Left kidney (tissue), 8 donors: ENCODE measurements around the gene LRP3. TPM values are rescaled to one million over a fixed set of nuclear protein-coding genes. Genes with fewer than 3 reads are reported as not detected.
"Not testable (repeated sequence)": the region's sequence is repeated elsewhere in the genome, so short reads cannot be mapped to it uniquely, and the experiment has no call there.

Experiments used
- DNase-seq: peaks from one replicate; pipeline ENCODE4 v3.0.0-alpha.2; 2013
- long read RNA-seq, 8 donors: transcript quantifications; one replicate each; lab custom pipeline, GENCODE V29; 2026
- polyA plus RNA-seq: library from polyadenylated mRNA; unstranded; fragments of 120-200 nt; gene quantifications from one replicate; pipeline ENCODE4 v1.2.1, GENCODE V29; 2013; ENCODE audit not compliant: insufficient read length

The LRP3 gene, protein sequence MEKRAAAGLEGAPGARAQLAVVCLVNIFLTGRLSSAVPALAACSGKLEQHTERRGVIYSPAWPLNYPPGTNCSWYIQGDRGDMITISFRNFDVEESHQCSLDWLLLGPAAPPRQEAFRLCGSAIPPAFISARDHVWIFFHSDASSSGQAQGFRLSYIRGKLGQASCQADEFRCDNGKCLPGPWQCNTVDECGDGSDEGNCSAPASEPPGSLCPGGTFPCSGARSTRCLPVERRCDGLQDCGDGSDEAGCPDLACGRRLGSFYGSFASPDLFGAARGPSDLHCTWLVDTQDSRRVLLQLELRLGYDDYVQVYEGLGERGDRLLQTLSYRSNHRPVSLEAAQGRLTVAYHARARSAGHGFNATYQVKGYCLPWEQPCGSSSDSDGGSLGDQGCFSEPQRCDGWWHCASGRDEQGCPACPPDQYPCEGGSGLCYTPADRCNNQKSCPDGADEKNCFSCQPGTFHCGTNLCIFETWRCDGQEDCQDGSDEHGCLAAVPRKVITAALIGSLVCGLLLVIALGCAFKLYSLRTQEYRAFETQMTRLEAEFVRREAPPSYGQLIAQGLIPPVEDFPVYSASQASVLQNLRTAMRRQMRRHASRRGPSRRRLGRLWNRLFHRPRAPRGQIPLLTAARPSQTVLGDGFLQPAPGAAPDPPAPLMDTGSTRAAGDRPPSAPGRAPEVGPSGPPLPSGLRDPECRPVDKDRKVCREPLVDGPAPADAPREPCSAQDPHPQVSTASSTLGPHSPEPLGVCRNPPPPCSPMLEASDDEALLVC
- 16.3 TPM for polyA plus RNA-seq
- long read RNA-seq, donor 1, transcript LRP3-201 (7 exons, 3,807 nt), result major isoform, 13 of 21 reads
- long read RNA-seq, donor 1, transcript LRP3-203 (3 exons, 3,278 nt), result minor isoform, 8 of 21 reads
- long read RNA-seq, donor 1, partial matches to known transcripts, result 0 of 21 reads
- long read RNA-seq, donor 1, other reads (novel, unspliced or antisense), result 0 of 21 reads
- long read RNA-seq, donor 2, transcript LRP3-201 (7 exons, 3,807 nt), result major isoform, 16 of 28 reads
- long read RNA-seq, donor 2, transcript LRP3-203 (3 exons, 3,278 nt), result minor isoform, 6 of 28 reads
- long read RNA-seq, donor 2, partial matches to known transcripts, result 5 of 28 reads
- long read RNA-seq, donor 2, other reads (novel, unspliced or antisense), result 0 of 28 reads
- long read RNA-seq, donor 3, partial matches to known transcripts, result 0 of 6 reads
- long read RNA-seq, donor 3, other reads (novel, unspliced or antisense), result 0 of 6 reads
- long read RNA-seq, donor 4, partial matches to known transcripts, result 0 of 1 reads
- long read RNA-seq, donor 4, other reads (novel, unspliced or antisense), result 0 of 1 reads
- long read RNA-seq, donor 5, transcript LRP3-201 (7 exons, 3,807 nt), result major isoform, 14 of 22 reads
- long read RNA-seq, donor 5, transcript LRP3-203 (3 exons, 3,278 nt), result minor isoform, 8 of 22 reads
- long read RNA-seq, donor 5, partial matches to known transcripts, result 0 of 22 reads
- long read RNA-seq, donor 5, other reads (novel, unspliced or antisense), result 0 of 22 reads
- long read RNA-seq, donor 6, transcript LRP3-201 (7 exons, 3,807 nt), result major isoform, 17 of 30 reads
- long read RNA-seq, donor 6, transcript LRP3-203 (3 exons, 3,278 nt), result minor isoform, 8 of 30 reads
- long read RNA-seq, donor 6, partial matches to known transcripts, result 0 of 30 reads
- long read RNA-seq, donor 6, other reads (novel, unspliced or antisense), result 5 of 30 reads
- long read RNA-seq, donor 7, transcript LRP3-203 (3 exons, 3,278 nt), result minor isoform, 6 of 25 reads
- long read RNA-seq, donor 7, transcript LRP3-201 (7 exons, 3,807 nt), result major isoform, 19 of 25 reads
- long read RNA-seq, donor 7, partial matches to known transcripts, result 0 of 25 reads
- long read RNA-seq, donor 7, other reads (novel, unspliced or antisense), result 0 of 25 reads
- long read RNA-seq, donor 8, transcript LRP3-201 (7 exons, 3,807 nt), result major isoform, 8 of 11 reads
- long read RNA-seq, donor 8, partial matches to known transcripts, result 0 of 11 reads
- long read RNA-seq, donor 8, other reads (novel, unspliced or antisense), result 0 of 11 reads

DNA sequence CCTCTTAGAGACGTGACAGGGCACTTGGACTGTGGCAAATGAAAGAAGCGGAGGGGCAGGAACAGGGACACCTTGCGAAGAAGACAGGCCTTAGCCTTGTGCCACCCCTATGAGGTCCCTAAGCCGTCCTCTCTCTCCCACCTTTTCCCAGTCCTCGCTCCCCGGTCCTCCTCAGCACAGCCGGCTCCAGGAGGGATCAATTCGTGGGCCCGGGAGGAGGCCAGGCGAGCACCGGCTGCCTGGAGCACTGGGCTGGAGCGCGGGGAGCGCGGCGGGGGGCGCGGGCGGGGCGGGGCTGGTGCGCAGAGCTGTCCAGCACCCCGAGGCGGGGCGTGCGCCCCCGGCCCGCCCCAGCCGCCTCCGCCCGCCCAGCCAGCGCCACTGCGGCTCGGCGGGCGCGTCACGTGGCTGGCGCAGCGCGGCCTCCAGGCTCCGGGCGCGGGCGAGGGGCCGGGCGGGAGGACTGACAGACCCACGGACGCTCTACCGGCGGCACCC is at the start of gene LRP3:
LRP3 (plus strand) TSS at position 466 of the 498 bp plus-strand sequence. CDS start 456 bp downstream, outside the sequence.
- DNase-seq, result no peak

DNA sequence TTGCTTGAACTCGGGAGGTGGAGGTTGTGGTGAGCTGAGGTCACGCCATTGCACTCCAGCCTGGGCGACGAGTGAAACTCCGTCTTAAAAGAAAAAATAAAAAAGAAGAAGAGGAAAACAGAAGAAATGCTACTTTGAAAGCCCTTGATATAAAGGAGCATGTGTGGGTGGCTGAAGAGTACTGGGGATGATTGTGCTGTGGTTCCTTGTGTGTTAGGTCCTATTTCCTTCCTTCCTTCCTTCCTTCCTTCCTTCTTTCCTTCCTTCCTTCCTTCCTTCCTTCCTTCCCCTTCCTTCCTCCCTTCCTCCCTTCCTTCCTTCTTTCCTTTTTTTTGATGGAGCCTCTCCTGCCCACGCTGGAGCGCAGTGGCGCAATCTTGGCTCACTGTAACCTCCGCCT is 47.9 kb upstream of the LRP3 start:
- DNase-seq, result no peak

DNA sequence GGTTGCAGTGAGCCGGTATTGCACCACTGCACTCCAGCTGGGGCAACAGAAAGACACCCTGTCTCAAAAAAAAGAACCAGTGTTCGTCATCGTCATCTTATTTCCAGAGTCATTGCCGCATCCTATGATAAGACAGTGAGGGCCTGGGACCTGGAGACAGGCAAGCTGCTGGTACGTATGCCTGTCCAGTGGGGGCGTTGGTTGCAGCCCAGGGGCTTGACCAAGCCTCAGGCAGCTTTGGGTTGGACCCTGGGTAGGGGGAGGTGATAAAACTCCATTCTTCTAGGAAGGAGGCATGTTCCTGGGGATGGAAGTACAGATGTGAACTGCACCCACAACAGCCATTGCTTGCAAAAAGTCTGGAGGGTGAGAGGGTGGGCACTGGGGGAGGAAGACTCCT is 46.6 kb upstream of the LRP3 start:
- no peak for DNase-seq

DNA sequence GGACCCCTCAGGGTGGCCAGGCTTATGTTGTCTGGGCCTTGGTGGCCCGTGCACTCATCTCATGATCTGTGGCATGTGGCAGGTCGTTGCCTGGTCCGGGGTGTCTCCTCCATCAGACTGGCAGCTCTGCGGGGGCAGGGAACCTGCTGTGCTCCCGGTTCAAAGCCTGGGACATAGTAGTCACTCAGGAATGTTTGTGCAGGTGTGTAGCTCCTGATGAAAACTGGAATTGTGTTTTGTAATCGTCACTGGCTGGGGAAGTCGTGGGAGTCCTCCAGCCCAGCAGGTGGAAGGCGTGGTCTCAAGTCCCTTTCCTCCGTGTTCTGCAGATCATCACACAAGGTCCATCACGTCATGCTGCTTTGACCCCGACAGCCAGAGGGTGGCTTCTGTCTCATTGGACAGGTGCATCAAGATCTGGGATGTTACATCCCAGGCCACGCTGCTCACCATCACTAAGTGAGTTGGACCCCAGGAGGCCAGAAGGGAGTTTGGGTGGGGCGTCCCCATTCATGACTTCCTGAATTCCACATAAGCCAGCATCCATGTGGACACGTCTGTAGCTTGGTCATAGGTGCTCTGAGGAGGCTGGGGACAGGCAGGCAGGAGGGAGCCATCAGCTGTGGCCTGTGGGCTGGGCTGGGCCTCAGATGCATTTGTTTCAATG is 43.1 kb upstream of the LRP3 start:
- no peak for DNase-seq

DNA sequence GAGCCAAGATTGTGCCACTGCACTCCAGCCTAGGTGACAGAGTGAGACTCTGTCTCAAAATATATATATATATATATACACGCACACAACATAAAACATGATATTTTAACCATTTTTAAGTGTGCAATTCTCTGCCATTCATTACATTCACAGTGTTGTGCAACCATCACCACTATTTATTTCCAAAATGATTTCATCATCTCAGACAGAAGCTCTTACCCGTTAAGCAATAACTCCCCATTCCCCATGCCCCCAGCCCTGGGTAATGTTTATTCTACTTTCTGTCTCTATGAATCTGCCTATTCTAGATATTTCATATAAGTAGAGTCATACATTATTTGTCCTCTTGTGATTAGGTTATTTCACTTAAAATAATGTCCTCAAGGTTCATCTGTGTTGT is 42.0 kb upstream of the LRP3 start:
- no peak for DNase-seq

DNA sequence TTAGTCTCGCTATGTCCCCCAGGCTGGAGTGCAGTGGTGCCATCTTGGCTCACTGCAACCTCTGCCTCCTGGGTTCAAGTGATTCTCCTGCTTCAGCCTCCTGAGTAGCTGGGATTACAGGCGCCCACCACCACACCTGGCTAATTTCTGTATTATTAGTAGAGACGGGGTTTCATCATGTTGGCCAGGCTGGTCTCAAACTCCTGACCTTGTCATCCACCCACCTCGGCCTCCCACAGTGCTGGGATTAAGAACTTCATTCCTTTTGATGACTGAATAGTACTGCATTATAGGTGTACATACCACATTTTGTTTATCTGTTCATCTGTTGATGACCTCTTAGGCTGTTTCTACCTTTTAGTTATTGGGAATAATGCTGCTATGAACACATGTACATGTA is 41.5 kb upstream of the LRP3 start:
- not testable (repeated sequence) for DNase-seq

DNA sequence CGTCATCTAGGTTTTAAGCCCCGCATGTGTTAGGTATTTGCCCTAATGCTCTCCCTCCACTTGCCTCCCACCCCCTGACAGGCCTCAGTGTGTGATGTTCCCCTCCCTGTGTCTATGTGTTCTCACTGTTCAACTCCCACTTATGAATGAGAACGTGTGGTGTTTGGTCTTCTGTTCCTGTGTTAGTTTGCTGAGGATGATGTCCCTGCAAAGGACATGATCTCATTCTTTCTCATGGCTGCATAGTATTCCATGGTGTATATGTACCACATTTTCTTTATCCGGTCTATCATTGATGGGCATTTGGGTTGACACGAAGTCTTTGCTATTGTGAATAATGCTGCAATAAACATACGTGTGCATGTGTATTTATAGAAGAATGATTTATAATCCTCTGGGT is 39.8 kb upstream of the LRP3 start:
- not testable (repeated sequence) for DNase-seq

DNA sequence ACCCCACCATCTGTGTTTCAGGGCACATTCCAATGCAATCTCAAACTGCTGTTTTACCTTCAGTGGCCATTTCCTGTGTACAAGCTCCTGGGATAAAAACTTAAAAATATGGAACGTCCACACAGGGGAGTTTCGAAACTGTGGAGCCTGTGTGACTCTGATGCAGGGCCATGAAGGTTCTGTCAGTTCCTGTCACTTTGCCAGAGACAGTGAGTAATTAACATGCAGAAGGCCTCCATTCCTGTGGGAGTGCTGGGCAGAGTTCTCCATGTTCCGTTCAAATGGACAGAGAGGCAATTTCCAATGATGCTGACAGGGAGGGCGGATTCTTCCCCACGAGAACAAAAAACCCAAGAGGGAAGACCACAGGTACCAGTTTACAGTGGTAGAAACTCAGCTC is 37.8 kb upstream of the LRP3 start:
- no peak for DNase-seq

DNA sequence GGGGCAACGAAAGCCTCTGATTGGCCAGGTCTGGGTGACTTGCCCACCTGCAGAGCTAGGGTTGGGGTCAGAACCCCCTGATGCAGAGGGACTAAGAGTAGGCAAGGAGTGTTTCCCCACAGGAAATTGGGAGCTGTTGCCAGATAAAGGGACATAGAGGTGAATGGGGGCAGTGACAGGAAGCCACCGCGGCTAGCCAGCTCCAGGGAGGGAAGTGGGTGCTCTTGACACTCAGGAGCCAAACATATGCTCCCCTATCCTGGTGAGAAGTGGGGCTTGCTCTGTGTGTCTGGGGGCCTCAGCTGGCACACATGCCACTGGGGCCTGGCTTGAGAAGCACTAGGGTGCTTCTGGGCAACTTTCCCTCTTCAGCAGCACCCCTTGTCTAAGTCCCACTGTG is 36.2 kb upstream of the LRP3 start:
- DNase-seq, result no peak

DNA sequence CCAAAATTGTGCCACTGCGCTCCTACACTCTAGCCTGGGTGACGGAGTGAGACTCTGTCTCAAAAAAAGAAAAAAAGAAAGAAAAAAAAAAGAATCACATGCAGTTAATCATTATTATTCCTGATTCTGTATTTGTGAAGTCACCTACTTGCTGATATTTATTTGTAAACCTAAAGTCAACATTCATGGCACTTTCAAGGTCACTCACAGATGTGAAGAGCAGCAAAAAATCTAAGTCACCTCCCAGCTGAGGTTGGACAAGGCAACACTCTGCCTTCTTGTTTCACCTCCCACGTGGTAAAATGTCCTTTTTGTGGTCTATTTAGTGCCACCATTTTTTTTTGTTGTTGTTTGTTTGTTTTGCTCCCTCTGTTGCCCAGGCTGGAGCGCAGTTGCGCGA is 35.8 kb upstream of the LRP3 start:
- DNase-seq, result no peak

DNA sequence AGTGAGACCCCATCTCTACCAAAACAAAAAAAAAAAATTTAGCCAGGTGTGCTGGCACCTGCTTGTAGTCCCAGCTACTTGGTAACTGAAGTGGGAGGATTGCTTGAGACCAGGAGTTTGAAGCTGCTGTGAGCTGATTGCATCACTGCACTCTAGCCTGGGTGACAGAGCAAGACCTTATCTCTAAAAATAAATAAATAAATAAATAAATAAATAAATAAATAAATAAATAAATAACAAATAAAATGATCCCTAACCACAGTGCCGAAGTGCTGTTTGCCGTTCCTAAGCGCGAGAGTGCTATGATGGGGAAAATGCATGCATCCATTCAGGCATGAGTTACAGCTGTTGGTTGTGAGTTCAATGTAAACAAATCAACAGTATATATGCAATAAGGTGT is 35.0 kb upstream of the LRP3 start:
- DNase-seq, result no peak

DNA sequence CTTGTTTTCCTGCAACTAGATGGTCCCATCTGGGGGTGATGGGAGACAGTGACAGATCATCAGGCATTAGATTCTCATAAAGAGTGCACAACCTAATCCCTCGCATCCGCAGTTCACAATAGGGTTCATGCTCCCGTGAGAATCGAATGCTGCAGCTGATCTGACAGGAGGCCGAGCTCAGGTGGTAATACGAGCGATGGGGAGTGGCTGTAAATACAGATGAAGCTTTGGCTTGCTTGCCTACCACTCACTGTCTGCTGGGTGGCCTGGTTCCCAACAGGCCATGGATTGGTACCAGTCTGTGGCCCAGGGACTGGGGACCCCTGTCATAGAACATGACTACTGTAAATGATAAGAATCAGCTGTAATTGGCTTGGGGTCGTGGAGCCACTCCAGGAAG is 34.2 kb upstream of the LRP3 start:
- no peak for DNase-seq

DNA sequence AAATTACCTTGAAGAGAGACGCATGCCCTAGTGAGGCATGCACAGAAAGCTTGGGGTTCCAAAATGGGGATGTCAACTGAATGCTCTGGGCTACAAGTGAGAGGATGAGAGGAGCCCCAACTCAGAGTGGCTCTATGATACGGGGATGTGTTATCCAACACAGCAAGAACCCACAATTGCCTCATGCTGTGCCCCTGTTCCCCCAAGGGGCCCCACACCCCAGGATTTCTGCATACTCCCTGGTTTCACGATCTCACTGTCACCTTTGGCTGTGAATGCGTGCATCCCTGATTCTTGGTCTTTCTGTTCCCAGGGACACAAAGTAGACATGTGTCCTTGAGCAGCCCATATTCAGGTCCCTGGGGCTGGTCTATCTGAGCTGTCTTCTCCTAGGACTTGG is 32.9 kb upstream of the LRP3 start:
- no peak for DNase-seq

DNA sequence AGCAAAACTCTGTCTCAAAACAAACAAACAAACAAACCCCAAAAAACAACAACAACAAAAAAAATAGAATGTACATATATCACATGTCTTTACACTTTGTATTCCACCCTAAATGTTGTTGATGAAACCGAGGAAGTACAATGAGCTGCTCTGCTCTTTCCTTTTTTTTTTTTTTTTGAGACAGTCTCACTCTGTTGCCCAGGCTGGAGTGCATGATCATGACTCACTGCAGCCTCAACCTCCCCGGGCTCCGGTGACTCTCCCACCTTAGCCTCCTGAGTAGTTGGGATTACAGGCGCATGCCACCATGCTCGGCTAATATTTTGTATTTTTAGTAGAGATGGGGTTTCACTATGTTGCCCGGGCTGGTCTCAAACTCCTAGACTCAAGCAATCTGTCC is 30.6 kb upstream of the LRP3 start:
- DNase-seq, result no peak

DNA sequence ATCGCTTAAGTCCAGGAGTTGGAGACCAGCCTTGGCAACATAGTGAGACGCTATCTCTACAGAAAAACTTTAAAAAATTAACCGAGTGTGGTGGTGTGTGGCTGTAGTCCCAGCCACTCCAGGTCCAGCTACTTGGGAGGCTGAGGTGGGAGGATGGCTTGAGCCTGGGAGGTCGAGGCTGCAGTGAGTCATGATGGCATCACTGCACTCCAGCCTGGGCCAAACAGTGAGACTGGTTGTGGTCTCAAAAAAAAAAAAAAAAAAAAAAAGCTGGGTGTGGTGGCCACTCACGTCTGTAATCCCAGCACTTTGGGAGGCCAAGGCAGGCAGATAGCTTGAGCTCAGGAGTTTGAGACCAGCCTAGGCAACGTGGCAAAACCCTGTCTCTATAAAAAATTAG is 28.1 kb upstream of the LRP3 start:
- DNase-seq, result not testable (repeated sequence)

DNA sequence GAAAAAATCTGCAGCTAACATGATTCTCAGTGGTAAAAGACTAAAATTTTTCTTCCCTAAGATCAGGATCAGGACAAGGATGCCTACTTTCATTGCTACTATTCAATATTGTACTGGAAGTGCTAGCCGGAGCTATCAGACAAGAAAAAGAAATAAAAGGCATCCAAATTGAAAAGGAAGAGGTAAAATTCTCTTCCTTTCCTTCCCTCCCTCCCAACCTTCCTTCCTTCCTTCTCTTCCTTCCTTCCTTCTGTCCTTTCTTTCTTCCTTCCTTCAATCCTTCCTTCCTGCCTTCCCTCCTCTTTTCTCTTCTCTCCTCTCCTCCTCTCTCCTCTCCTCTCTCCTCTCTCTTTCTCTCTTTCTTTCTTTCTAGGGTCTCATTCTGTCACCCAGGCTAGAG is 26.7 kb upstream of the LRP3 start:
- no peak for DNase-seq

DNA sequence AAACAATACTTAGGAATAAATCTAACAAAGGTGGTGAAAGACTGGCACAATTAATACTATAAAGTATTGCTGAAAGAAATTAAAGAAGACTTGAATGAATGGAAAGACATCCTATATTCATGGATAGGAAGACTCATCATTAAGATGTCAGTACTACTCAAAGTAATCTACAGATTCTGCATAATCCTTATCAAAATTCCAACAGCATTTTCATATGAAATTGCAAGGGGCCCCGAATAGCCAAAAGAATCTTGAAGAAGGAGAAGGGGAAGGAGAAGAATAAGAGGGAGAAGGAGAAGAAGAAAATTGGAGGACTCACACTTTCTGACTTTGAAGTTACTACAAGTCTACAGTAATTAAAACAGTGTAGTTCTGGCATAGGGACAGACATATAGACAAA is 25.6 kb upstream of the LRP3 start:
- DNase-seq, result no peak

DNA sequence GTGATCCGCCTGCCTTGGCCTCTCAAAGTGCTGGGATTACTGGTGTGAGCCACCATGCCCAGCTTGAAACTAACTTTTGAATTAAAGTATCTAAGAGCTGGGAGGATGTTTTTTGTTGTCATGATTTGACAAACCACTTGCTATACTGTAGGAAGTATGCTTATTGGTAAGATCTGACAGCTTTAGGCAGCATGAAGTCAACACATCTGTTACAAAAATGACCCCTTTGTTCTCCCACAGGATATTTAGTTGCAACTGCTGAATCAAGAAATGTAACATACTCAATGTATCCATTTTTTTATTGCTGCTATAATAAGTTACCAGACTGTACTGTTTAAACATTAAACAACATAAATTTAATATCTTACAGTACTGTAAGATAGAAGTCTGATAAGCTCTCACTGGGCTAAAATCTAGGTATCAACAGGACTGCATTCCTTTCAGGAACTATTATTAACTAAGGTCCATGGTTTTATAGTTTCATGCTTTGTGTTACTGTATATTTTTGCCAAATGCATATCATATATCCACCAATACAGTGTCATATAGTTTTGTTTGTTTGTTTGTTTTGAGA is 22.8 kb upstream of the LRP3 start:
- no peak for DNase-seq

DNA sequence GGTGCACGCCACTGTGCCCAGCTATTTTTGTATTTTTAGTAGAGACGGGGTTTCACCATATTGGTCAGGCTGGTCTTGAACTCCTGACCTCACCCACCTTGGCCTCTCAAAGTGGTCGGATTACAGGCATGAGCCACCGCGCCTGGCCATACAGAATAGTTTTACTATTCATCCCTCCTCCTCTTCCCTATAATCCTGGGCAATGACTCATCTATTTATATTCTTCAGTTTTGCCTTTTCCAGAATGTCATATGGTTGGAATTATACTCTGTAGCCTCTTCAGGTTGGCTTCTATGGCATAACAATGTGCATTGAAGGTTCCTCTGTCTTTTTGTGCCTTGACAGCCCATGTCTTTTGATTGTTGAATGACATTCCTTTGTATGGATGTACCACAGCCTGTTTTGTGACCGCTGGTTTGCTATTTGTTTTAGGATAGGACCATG is 22.2 kb upstream of the LRP3 start:
- no peak for DNase-seq

DNA sequence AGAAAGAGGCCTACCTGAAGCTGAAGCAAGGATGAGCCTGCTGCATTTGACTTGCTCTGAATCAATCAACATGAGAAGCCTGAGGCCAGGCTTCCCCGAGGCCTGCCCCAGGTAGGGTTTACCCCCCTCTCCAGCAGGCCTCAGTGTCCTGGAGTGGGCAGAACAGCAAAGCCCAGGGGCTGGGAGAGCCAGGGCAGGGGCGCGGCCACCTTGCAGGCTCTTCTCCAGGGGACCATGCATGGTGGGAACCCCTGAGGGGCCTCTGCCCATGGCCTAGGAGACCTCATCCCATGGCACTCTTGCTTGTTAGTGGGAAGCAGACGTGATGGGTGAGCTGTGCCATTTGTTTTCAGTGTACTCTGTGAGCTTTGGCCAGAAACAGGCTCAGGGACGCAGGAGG is 19.9 kb upstream of the LRP3 start:
- DNase-seq, result no peak
